Measurements from ENCODE around the gene APBB2.

APBB2 gene

DNA sequence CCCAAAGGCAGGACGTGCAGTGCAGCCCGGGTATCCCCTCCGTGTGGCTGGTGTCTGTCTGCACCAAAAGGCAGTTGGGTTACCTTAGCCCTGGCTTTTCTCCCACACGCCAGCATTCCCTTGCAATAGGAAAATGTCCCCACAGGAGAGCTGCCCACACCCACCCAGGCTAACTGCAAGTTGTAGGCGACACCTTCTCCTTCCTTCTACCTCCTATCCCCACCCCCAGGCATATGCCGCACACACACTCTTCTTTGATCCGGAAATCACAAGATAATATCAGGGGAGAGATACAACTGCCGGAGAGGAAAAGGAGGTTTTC is 444 bp upstream of the APBB2 start:
- Histone ChIP-seq H3K27ac (peak overlapping the region; percentile 42; the same call in 1 of the 2 replicates), H3K9me3 (ENCODE audit: low read depth, low read length) (no peaks in the 10 kb centered on the region), H3K4me3 (peak overlapping the region; percentile 71), H3K36me3 (ENCODE audit: insufficient read depth, low read length) (no peaks in the 10 kb centered on the region), H3K9ac (ENCODE audit: insufficient read length) (peak overlapping the region; percentile 42)
- TF ChIP-seq EZH2 (IDR thresholded peaks at IDR 0.05) (no peak), FOXP2 (optimal IDR thresholded peaks at IDR 0.05; ENCODE audit: control extremely low read depth, extremely low read length, insufficient read depth) (no peak), POLR2AphosphoS5 (IDR thresholded peaks at IDR 0.05; ENCODE audit: borderline replicate concordance, low read depth, low read length) (no peak)
- no peak for DNase-seq (ENCODE audit: low read depth, low spot score)

GRCh38 chr4:41213625-41214135 is 662 bp downstream of the APBB2 start:
- H3K4me3 ChIP-seq: peak overlapping the region; percentile 84
- H3K9me3 ChIP-seq (ENCODE audit: low read depth, low read length): no peaks in the 10 kb centered on the region
- peak overlapping the region; percentile 71 for H3K9ac ChIP-seq (ENCODE audit: insufficient read length)
- H3K36me3 ChIP-seq (ENCODE audit: insufficient read depth, low read length): no peaks in the 10 kb centered on the region
- H3K27ac ChIP-seq: no peak overlapping the region
- no peak for TF ChIP-seq FOXP2 (optimal IDR thresholded peaks at IDR 0.05; ENCODE audit: control extremely low read depth, extremely low read length, insufficient read depth)
- no peak for DNase-seq (ENCODE audit: low read depth, low spot score)

DNA sequence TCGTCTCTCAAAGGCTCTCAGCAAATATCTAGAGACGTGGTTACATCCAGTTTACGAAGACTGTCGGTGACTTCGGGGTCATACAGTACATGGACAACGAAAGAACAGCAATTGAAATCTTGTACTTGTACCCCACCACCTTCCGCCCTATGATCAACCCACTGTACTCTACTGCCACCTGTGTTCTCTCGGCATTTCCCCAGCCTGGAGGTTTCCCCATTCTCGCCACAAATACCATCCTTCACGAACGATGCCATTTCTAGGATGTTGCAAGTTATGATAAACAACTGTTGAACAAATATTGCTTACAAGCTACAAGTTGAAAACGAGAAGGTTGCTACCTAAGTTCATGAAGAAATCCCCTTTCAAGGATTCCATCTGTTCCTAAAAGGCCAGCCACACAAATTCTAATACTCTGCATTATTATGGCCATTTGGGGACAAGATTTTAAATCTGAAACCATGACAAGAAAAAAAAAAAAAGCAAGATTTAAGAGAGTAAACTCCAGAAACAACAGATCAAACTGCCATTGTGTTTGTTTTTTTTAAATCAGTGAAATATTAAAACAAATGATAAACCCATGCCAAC is 1.6 kb downstream of the APBB2 start:
- Histone ChIP-seq H3K9ac (ENCODE audit: insufficient read length) (no peak overlapping the region), H3K4me3 (peak overlapping the region; percentile 84), H3K9me3 (ENCODE audit: low read depth, low read length) (no peaks in the 10 kb centered on the region), H3K27ac (no peak overlapping the region), H3K36me3 (ENCODE audit: insufficient read depth, low read length) (no peaks in the 10 kb centered on the region)
- TF ChIP-seq FOXP2 (optimal IDR thresholded peaks at IDR 0.05; ENCODE audit: control extremely low read depth, extremely low read length, insufficient read depth): no peak
- TF ChIP-seq POLR2AphosphoS5 (IDR thresholded peaks at IDR 0.05; ENCODE audit: borderline replicate concordance, low read depth, low read length): no peak
- no peak for TF ChIP-seq EZH2 (IDR thresholded peaks at IDR 0.05)
- no peak for DNase-seq (ENCODE audit: low read depth, low spot score)

- no peak overlapping the region for H3K4me3 ChIP-seq
- H3K9ac ChIP-seq (ENCODE audit: insufficient read length): no peak overlapping the region
Measured at GRCh38 chr4:41211951-41212615, 2.3 kb downstream of the APBB2 start.

DNA sequence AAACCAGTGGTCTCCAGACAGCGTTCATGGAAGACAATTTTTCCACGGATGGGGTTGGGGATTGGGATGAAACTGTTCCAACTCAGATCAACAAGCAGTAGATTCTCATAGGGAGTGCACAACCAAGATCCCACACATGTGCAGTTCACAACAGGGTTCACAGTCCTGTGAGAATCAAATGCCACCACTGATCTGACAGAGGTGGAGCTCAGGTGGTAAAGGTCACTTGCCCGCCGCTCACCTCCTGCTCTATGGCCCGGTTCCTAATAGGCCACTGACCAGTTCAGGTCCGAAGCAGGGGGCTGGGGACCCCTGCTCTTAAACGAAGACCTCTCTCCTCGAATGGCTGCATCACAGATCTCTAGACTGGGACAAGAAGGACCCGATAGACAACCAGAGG is 4.4 kb downstream of the APBB2 start:
- no peak overlapping the region for H3K4me3 ChIP-seq
- H3K36me3 ChIP-seq (ENCODE audit: insufficient read depth, low read length): no peaks in the 10 kb centered on the region
- H3K27ac ChIP-seq: no peak overlapping the region
- H3K9ac ChIP-seq (ENCODE audit: insufficient read length): no peak overlapping the region
- H3K9me3 ChIP-seq (ENCODE audit: low read depth, low read length): no peaks in the 10 kb centered on the region
- no peak for TF ChIP-seq FOXP2 (optimal IDR thresholded peaks at IDR 0.05; ENCODE audit: control extremely low read depth, extremely low read length, insufficient read depth)
- no peak for DNase-seq (ENCODE audit: low read depth, low spot score)

More at GRCh38 chr4:41211951-41212615, 2.3 kb downstream of the APBB2 start:
- DNase-seq (ENCODE audit: low read depth, low spot score): no peak
- H3K36me3 ChIP-seq (ENCODE audit: insufficient read depth, low read length): no peaks in the 10 kb centered on the region
- TF ChIP-seq EZH2 (IDR thresholded peaks at IDR 0.05) (no peak), FOXP2 (optimal IDR thresholded peaks at IDR 0.05; ENCODE audit: control extremely low read depth, extremely low read length, insufficient read depth) (no peak), POLR2AphosphoS5 (IDR thresholded peaks at IDR 0.05; ENCODE audit: borderline replicate concordance, low read depth, low read length) (no peak)
- H3K27ac ChIP-seq: no peak overlapping the region
- H3K9me3 ChIP-seq (ENCODE audit: low read depth, low read length): no peaks in the 10 kb centered on the region

DNA sequence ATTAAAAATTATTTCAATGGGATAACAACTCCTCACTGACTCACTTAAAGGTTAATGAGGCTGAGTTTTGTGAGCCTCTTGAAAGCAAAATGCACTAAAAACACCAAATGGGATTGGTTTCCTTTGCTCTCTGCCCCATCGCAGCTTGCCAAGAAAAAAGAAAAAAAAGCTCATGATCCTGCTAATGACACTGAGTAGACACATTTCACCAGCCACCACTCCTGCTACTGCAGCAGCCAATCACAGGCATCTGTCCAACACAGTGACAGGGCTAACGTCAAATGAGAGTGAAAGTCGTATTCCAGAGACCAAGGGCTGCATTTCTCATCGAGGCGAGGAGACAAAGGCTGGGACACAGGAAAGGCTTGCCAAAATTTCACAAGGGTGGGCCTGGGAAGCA is 5.2 kb downstream of the APBB2 start:
- no peak for DNase-seq (ENCODE audit: low read depth, low spot score)
- no peak overlapping the region for H3K4me3 ChIP-seq
- no peak for TF ChIP-seq FOXP2 (optimal IDR thresholded peaks at IDR 0.05; ENCODE audit: control extremely low read depth, extremely low read length, insufficient read depth)
- TF ChIP-seq POLR2AphosphoS5 (IDR thresholded peaks at IDR 0.05; ENCODE audit: borderline replicate concordance, low read depth, low read length): no peak
- no peak for TF ChIP-seq EZH2 (IDR thresholded peaks at IDR 0.05)
- no peaks in the 10 kb centered on the region for H3K36me3 ChIP-seq (ENCODE audit: insufficient read depth, low read length)
- no peaks in the 10 kb centered on the region for H3K9me3 ChIP-seq (ENCODE audit: low read depth, low read length)
- no peak overlapping the region for H3K9ac ChIP-seq (ENCODE audit: insufficient read length)
- H3K27ac ChIP-seq: no peak overlapping the region

- DNase-seq (ENCODE audit: low read depth, low spot score): no peak
- TF ChIP-seq FOXP2 (optimal IDR thresholded peaks at IDR 0.05; ENCODE audit: control extremely low read depth, extremely low read length, insufficient read depth) (no peak), POLR2AphosphoS5 (IDR thresholded peaks at IDR 0.05; ENCODE audit: borderline replicate concordance, low read depth, low read length) (no peak), EZH2 (IDR thresholded peaks at IDR 0.05) (no peak)
- H3K9me3 ChIP-seq (ENCODE audit: low read depth, low read length): no peaks in the 10 kb centered on the region
- no peaks in the 10 kb centered on the region for H3K36me3 ChIP-seq (ENCODE audit: insufficient read depth, low read length)
- H3K4me3 ChIP-seq: no peak overlapping the region
- no peak overlapping the region for H3K27ac ChIP-seq
- no peak overlapping the region for H3K9ac ChIP-seq (ENCODE audit: insufficient read length)
Measured at GRCh38 chr4:41207291-41207831, 7.0 kb downstream of the APBB2 start.

DNA sequence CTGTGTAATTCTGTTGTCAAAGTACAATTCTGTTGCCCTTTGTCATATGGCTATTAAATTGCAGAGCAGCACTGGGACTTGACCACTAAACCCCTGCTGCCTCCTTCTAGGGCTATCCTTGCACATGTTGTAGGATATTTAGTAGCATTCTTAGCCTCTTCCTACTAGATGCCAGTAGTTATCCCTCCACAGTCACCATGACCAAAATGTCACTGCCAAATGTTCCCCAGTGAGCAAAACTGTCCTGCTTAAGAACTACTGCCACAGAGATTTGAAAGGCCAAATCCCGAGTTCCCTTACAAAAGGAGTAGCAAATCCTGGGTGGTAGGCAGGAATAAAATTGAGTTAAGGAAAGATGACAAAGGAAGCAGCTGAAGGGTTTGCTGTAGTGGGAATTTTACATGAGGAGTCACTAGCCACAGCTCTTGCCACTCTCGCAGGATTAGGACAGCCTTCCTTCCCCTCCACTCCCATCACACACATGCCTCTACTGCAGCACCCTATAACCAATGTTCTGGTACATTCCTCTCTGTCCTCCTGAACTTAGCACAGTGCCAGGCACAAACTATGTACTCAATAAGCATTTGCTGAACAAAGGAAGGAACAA is 8.4 kb downstream of the APBB2 start:
- DNase-seq (ENCODE audit: low read depth, low spot score): no peak
- H3K36me3 ChIP-seq (ENCODE audit: insufficient read depth, low read length): no peaks in the 10 kb centered on the region
- TF ChIP-seq FOXP2 (optimal IDR thresholded peaks at IDR 0.05; ENCODE audit: control extremely low read depth, extremely low read length, insufficient read depth) (no peak), EZH2 (IDR thresholded peaks at IDR 0.05) (no peak), POLR2AphosphoS5 (IDR thresholded peaks at IDR 0.05; ENCODE audit: borderline replicate concordance, low read depth, low read length) (no peak)
- no peak overlapping the region for H3K9ac ChIP-seq (ENCODE audit: insufficient read length)
- no peak overlapping the region for H3K27ac ChIP-seq
- H3K9me3 ChIP-seq (ENCODE audit: low read depth, low read length): no peaks in the 10 kb centered on the region
- no peak overlapping the region for H3K4me3 ChIP-seq
